ENCODE measurements around the gene RNU5D-1. TPM values are rescaled to one million over a fixed set of nuclear protein-coding genes. Genes with fewer than 3 reads are reported as not detected.

The RNU5D-1 gene
- total RNA-seq: not detected in 2 replicates

GRCh38 chr1:44730741-44731512, at the start of gene RNU5D-1:
TSS of gene RNU5D-1 (minus strand) at chr1:44731170.

GRCh38 chr1:44775078-44775929, 44.3 kb upstream of the RNU5D-1 start, which contains the start of gene RPS8:
TSS of gene RPS8 (plus strand) at chr1:44775540. CDS start at chr1:44775597, 57 bp downstream.

GRCh38 chr1:44739307-44740178, 8.6 kb upstream of the RNU5D-1 start, which contains the start of gene KIF2C:
TSS of gene KIF2C (plus strand) at chr1:44739837. CDS start at chr1:44739933, 96 bp downstream.

Small RNA genes lying within 50 kb of the gene (small RNA-seq; reads per million reads assigned to genes)
- gene RNU5D-1 (726 reads per million, percentile 99 among the genes with 10 or more reads in this experiment), gene RNU5F-1 (57.3 reads per million, percentile 98 among the genes with 10 or more reads in this experiment), gene SNORD38A (1,443 reads per million, percentile 100 among the genes with 10 or more reads in this experiment), gene SNORD38B (not detected), gene SNORD46 (53.0 reads per million, percentile 98 among the genes with 10 or more reads in this experiment), gene SNORD55 (not detected)

Other genes starting within 250 kb of the RNU5D-1 start
- 9.8 and 14.3 TPM in 2 replicates for gene TMEM53, start 56.7 kb downstream of the RNU5D-1 start, total RNA-seq
- gene ARMH1, start 56.5 kb downstream of the RNU5D-1 start, total RNA-seq: 0.59 and 2.2 TPM in 2 replicates
- gene KIF2C, start 8.7 kb upstream of the RNU5D-1 start, total RNA-seq: 28.3 and 39.1 TPM in 2 replicates
- gene RPS8, start 44.4 kb upstream of the RNU5D-1 start, total RNA-seq: 928 and 1,821 TPM in 2 replicates
- gene BEST4, start 57.0 kb upstream of the RNU5D-1 start, total RNA-seq: not detected in 2 replicates
- 23.1 and 41.8 TPM in 2 replicates for gene PLK3, start 69.2 kb upstream of the RNU5D-1 start, total RNA-seq
- not detected in 2 replicates for gene DYNLT4, start 76.2 kb upstream of the RNU5D-1 start, total RNA-seq
- 3.7 and 7.4 TPM in 2 replicates for gene BTBD19, start 77.4 kb upstream of the RNU5D-1 start, total RNA-seq
- 0.20 and 0.37 TPM in 2 replicates for gene PTCH2, start 112.1 kb upstream of the RNU5D-1 start, total RNA-seq

All from subcutaneous preadipocyte (primary cell).